Measurements from ENCODE around the gene CEP41. TPM values are rescaled to one million over a fixed set of nuclear protein-coding genes. Genes with fewer than 3 reads are reported as not detected.

Gene CEP41
- total and polyA plus RNA-seq, 7 donors = 1.2 to 11.9 (median 7.2) TPM

DNA sequence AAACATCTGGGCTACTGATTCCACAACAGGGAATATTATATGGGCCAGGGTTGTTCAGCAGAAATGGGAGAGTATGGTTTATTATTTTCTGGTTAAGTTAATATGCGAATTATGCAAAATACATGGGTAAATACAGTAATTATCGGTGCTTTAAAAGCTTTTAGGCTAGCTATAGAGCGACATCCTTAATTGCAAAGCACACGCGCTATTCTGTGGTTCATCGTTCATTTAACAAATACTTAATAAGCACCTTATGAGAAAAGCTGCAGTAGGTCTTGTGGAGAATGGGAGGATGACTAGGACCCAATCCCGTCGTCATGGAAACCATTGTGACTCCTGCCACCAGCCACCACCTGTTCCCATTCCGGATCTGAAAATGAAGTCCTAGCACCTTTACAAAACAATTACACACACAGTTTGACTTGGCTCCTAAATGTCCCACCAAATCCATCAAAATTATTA is 623 bp upstream of the CEP41 start:
- intact Hi-C loops (cut with DNase I) = no loop called here
- no peaks in the 10 kb centered on the region for H3K9me3 ChIP-seq
- peak overlapping the region; percentile 81 to 87 (median 83) for H3K27ac ChIP-seq
- peaks cover 0 to 20% (median 10%) of the 10 kb centered on the region in 4 donors for H3K4me1 ChIP-seq
- DNase-seq = no peak
- TF ChIP-seq POLR2AphosphoS5 (IDR thresholded peaks at IDR 0.05) (no peak), POLR2A (IDR thresholded peaks at IDR 0.05) (no peak), EP300 (IDR thresholded peaks at IDR 0.05) (no peak)
- TF ChIP-seq, protein P1, sequence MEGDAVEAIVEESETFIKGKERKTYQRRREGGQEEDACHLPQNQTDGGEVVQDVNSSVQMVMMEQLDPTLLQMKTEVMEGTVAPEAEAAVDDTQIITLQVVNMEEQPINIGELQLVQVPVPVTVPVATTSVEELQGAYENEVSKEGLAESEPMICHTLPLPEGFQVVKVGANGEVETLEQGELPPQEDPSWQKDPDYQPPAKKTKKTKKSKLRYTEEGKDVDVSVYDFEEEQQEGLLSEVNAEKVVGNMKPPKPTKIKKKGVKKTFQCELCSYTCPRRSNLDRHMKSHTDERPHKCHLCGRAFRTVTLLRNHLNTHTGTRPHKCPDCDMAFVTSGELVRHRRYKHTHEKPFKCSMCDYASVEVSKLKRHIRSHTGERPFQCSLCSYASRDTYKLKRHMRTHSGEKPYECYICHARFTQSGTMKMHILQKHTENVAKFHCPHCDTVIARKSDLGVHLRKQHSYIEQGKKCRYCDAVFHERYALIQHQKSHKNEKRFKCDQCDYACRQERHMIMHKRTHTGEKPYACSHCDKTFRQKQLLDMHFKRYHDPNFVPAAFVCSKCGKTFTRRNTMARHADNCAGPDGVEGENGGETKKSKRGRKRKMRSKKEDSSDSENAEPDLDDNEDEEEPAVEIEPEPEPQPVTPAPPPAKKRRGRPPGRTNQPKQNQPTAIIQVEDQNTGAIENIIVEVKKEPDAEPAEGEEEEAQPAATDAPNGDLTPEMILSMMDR (IDR thresholded peaks at IDR 0.05) = no peak
- H3K36me3 ChIP-seq = no peaks in the 10 kb centered on the region
- H3K4me3 ChIP-seq = peak overlapping the region; percentile 69 to 87 (median 70)
- WGBS, 2 donors = 34 to 51% methylated on average over 9 of the region's 9 CpGs
- H3K27me3 ChIP-seq = no peaks in the 10 kb centered on the region

DNA sequence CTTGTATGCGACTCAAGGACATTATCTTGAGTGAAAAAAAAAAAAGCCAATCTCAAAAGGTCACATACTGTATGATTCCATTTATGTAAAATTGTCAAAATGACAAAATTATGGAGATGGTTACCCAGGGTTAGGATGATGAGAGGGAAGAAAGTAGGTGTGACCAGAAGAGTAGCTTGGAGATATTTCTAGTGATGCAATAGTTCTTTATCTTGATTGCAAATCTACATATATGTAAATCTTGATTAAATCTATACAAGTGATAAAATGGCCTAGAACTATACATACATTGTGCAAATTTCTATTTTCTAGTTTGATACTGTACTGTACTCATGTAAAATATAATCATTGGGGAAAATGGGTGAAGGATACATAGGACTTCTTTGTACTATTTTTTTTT is 4.6 kb downstream of the CEP41 start:
- intact Hi-C loops (cut with DNase I) = no loop called here
- DNase-seq = no peak

DNA sequence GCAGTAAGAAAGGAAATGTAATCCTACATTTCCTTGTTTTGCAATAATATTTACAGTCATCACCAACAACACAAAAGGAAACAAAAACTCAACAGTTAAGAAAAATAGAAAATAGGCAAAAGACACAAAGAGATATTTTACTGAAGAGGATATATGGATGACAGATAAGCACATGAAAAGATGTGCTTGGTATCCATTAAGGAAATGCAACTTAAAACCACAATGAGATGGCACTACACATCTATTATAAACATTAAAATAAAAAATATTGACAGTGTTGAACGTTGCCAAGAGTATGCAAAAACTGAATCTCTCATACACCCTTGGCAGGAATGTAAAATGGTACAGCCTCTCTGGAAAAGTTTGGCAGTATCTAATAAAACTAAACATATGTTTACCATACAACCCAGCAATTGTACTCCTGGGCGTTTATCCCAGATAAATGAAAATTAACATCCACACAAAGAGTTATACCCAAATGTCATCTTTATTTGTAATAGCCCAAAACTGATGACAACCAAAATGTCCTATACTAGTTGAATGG is 5.4 kb downstream of the CEP41 start:
- H3K36me3 ChIP-seq = no peaks in the 10 kb centered on the region
- peaks cover 0 to 18% (median 13%) of the 10 kb centered on the region in 4 donors for H3K4me1 ChIP-seq
- H3K4me3 ChIP-seq = no peak overlapping the region
- H3K9me3 ChIP-seq = no peaks in the 10 kb centered on the region
- H3K27ac ChIP-seq = no peak overlapping the region
- TF ChIP-seq EP300 (IDR thresholded peaks at IDR 0.05) = no peak
- TF ChIP-seq, protein P1 (IDR thresholded peaks at IDR 0.05) = no peak
- no peak for TF ChIP-seq POLR2AphosphoS5 (IDR thresholded peaks at IDR 0.05)
- TF ChIP-seq POLR2A (IDR thresholded peaks at IDR 0.05) = no peak
- intact Hi-C loops (cut with DNase I) = no loop called here
- 57 to 62% methylated on average over 2 of the region's 2 CpGs for WGBS, 2 donors
- no peak for DNase-seq
- H3K27me3 ChIP-seq = no peaks in the 10 kb centered on the region

More for the DNA sequence above, 4.6 kb downstream of the CEP41 start:
- TF ChIP-seq EP300 (IDR thresholded peaks at IDR 0.05) = no peak
- TF ChIP-seq POLR2AphosphoS5 (IDR thresholded peaks at IDR 0.05) = no peak
- TF ChIP-seq POLR2A (IDR thresholded peaks at IDR 0.05) = no peak
- TF ChIP-seq, protein P1 (IDR thresholded peaks at IDR 0.05) = no peak
- no peak overlapping the region for H3K27ac ChIP-seq
- no peaks in the 10 kb centered on the region for H3K36me3 ChIP-seq
- H3K4me1 ChIP-seq = peaks cover 0 to 12% (median 4%) of the 10 kb centered on the region in 4 donors
- no peak overlapping the region for H3K4me3 ChIP-seq
- no peaks in the 10 kb centered on the region for H3K27me3 ChIP-seq
- H3K9me3 ChIP-seq = no peaks in the 10 kb centered on the region
- WGBS, 2 donors = 96 to 97% methylated on average over 1 of the region's 1 CpG

DNA sequence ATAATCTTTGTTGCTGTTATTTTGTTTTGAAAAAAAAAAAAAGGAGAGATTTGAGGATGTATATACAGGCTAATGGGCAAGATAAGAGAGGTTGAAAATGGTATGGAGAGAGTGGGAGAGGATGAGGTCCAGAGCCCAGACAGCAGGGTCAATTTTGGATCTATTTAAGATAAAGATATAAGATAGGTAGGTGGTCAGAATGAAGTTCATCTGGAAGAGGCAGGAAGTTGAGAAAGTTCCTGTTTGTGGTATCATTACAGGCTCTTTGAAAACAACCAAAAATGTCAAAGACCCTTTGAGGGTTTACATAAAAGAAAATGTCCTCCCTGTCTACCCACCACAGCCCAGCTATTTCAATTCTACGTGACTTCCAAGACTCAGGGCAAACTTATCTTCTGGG is 7.5 kb downstream of the CEP41 start:
- Histone ChIP-seq H3K9me3 (no peaks in the 10 kb centered on the region), H3K27me3 (no peaks in the 10 kb centered on the region), H3K36me3 (no peaks in the 10 kb centered on the region), H3K4me1 (peaks cover 0 to 17% (median 12%) of the 10 kb centered on the region in 4 donors), H3K4me3 (no peak overlapping the region), H3K27ac (no peak overlapping the region)
- intact Hi-C loops (cut with DNase I) = no loop called here
- no peak for DNase-seq
- 52 to 96% methylated on average over 1 of the region's 1 CpG for WGBS, 2 donors
- TF ChIP-seq EP300 (IDR thresholded peaks at IDR 0.05) (no peak), POLR2AphosphoS5 (IDR thresholded peaks at IDR 0.05) (no peak), POLR2A (IDR thresholded peaks at IDR 0.05) (no peak)
- TF ChIP-seq, protein P1 (IDR thresholded peaks at IDR 0.05) = no peak

DNA sequence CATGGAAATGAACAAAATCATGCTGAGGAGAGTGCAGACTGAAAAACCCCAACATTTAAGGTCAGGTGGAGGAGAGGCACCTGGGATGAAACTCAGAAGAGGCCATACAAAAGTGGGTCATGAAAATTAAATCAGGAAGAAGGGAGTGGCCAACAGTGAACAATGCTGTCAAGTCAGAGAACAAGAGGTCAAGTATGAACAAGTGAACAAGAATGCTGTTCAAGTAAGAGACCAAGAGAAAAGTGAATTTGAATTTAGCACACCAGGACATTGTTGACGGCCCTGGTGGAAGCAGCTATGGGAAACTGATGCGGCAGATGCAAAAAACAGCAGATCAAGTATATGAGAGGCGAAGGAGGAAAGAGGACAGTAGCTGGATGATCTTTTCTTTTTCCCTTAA is 7.9 kb downstream of the CEP41 start:
- Histone ChIP-seq H3K9me3 (no peaks in the 10 kb centered on the region), H3K27ac (no peak overlapping the region), H3K27me3 (no peaks in the 10 kb centered on the region), H3K36me3 (no peaks in the 10 kb centered on the region), H3K4me1 (peaks cover 0 to 17% (median 12%) of the 10 kb centered on the region in 4 donors), H3K4me3 (no peak overlapping the region)
- 90 to 92% methylated on average over 3 of the region's 3 CpGs for WGBS, 2 donors
- intact Hi-C loops (cut with DNase I) = no loop called here
- no peak for DNase-seq
- no peak for TF ChIP-seq POLR2AphosphoS5 (IDR thresholded peaks at IDR 0.05)
- TF ChIP-seq EP300 (IDR thresholded peaks at IDR 0.05) = no peak
- no peak for TF ChIP-seq POLR2A (IDR thresholded peaks at IDR 0.05)
- TF ChIP-seq, protein P1 (IDR thresholded peaks at IDR 0.05) = no peak

Data from sigmoid colon (tissue), 7 donors.